ENCODE data around the gene ARHGAP6. TPM values are rescaled to one million over a fixed set of nuclear protein-coding genes. Genes with fewer than 3 reads are reported as not detected.

The ARHGAP6 gene
- total RNA-seq, 1 donor from 2014 or later, result 33.6 TPM

DNA sequence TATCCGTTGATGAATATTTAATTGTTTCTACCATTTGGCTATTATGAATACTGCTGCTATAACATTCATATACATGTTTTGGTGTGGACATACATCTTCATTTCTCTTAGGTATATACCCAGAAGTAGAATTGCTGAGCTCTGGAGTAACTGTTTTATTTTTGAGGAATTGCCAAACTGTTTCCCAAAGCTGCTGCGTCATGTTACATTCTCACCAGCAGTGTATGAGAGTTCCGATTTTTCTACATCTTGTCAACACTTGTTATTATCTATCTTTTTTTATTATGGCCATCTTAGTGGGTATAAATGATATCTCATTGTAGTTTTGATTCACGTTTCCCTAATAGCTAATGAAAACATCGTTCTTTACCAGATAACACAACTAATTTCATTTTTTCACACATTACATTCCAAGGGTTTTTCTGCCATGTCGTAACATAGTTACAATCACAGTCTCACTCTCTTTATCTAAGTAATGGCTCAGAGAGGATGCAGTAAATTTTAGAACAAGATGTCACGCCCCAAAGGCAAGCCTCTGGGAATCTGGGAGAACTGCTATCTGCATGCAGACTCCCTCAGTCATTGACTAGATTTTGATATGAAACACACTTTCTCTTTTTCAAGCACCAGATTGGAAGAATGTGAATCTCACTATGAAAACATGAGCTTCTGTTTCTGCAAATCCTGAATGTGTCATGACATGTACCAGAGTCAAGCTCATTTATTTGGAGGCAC is 10.3 kb downstream of the ARHGAP6 start:
- Histone ChIP-seq H3K4me1 (no peaks in the 10 kb centered on the region), H3K4me3 (no peak overlapping the region), H3K27me3 (no peaks in the 10 kb centered on the region), H3K27ac (no peak overlapping the region), H3K36me3 (no peaks in the 10 kb centered on the region), H3K9me3 (no peaks in the 10 kb centered on the region)
- DNase-seq (ENCODE audit: low spot score in 2 of 2), result no peak
- TF ChIP-seq CTCF (IDR thresholded peaks at IDR 0.05), result no peak
- intact Hi-C loops (cut with DNase I), result no loop called here

- no peak overlapping the region for H3K27ac ChIP-seq
- TF ChIP-seq CTCF (IDR thresholded peaks at IDR 0.05), result no peak
- intact Hi-C loops (cut with DNase I), result no loop called here
- no peak for DNase-seq (ENCODE audit: low spot score in 2 of 2)
- H3K36me3 ChIP-seq, result no peaks in the 10 kb centered on the region
- no peak overlapping the region for H3K4me3 ChIP-seq
- no peaks in the 10 kb centered on the region for H3K9me3 ChIP-seq
- no peaks in the 10 kb centered on the region for H3K4me1 ChIP-seq
- no peaks in the 10 kb centered on the region for H3K27me3 ChIP-seq
Observed at GRCh38 chrX:11648705-11649519, 16.8 kb downstream of the ARHGAP6 start.

DNA sequence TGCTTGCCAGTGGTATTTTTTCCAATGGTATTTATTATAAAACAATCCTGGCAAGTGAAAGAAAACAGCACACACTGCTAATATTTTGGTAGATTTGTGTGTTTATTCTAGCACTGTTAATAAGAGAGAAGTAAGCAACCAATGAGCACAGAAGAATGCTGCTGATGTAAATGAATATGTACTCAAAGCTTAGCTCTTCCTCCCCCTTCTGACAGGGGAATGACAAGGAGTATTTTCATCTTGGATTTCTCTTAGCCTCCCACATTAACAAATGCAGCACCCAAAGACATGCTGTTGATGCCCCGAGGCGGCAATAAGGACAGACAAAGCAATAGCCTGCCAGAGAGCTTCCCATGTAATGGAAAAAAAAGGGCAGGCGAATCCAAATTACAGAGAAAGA is 18.6 kb downstream of the ARHGAP6 start:
- Histone ChIP-seq H3K36me3 (no peaks in the 10 kb centered on the region), H3K9me3 (no peaks in the 10 kb centered on the region), H3K27me3 (no peaks in the 10 kb centered on the region), H3K27ac (no peak overlapping the region), H3K4me3 (no peak overlapping the region), H3K4me1 (no peaks in the 10 kb centered on the region)
- TF ChIP-seq CTCF (IDR thresholded peaks at IDR 0.05), result no peak
- DNase-seq (ENCODE audit: low spot score in 2 of 2), result no peak
- intact Hi-C loops (cut with DNase I), result no loop called here

DNA sequence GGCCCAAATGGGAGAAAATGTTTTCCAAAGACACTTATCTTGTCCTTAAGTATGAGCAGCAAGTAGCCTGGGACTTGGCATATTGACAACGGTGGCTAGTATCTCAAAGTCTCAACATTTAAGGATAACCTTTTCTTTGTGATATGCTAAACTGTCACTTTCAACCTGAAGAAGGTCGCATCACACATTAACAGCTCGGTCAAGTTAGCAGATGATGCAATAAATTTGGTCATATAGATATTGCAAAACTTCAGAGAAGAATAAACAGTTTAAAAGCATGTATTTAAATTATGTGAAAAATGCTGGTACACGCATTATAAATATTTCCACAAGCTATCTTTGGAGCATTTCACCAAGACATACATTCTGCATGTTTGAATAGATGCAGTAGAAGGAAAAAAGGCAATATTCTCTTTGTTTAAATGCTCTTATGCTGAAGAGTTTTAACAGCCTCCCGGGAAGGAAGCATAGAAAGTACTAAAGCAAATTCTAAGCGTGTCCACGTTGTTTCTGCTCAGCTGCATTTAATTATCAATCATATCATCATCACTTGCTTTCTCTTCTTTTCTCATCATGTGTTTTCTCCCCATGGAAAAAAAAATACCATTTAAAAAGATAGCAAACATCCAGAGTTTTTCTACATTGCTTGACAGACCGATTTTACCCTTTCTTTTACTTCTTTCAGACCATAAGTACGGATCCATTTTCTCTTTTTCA is 24.2 kb downstream of the ARHGAP6 start:
- intact Hi-C loops (cut with DNase I), result no loop called here
- no peak overlapping the region for H3K27ac ChIP-seq

DNA sequence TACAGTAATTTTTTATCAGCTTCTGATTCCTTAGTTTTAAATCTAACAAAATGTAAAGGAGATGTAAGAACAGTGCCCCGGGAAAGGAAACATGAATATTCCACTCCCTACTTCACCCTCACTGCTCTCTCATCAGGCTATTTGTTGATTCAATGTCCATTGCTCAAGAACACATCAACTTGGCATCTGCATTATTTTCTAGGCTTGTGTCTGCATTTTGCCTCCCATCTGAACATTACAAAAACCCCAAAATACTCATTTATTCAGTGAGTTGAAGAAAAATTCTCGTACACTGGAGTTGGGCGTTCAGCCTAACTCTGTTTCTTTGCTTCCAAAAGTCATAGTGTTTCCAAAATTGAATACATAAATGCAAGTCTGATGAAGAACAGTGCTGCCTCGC is 25.6 kb downstream of the ARHGAP6 start:
- H3K4me1 ChIP-seq, result no peaks in the 10 kb centered on the region
- no peaks in the 10 kb centered on the region for H3K36me3 ChIP-seq
- H3K27ac ChIP-seq, result no peak overlapping the region
- no peak overlapping the region for H3K4me3 ChIP-seq
- intact Hi-C loops (cut with DNase I), result no loop called here
- no peaks in the 10 kb centered on the region for H3K9me3 ChIP-seq
- no peak for DNase-seq (ENCODE audit: low spot score in 2 of 2)
- no peaks in the 10 kb centered on the region for H3K27me3 ChIP-seq
- TF ChIP-seq CTCF (IDR thresholded peaks at IDR 0.05), result no peak

More for the DNA sequence above, 24.2 kb downstream of the ARHGAP6 start:
- DNase-seq (ENCODE audit: low spot score in 2 of 2), result no peak
- no peak for TF ChIP-seq CTCF (IDR thresholded peaks at IDR 0.05)
- no peaks in the 10 kb centered on the region for H3K27me3 ChIP-seq
- no peaks in the 10 kb centered on the region for H3K4me1 ChIP-seq
- H3K4me3 ChIP-seq, result no peak overlapping the region
- H3K36me3 ChIP-seq, result no peaks in the 10 kb centered on the region
- H3K9me3 ChIP-seq, result no peaks in the 10 kb centered on the region

Data from ascending aorta (tissue), 2 donors.